Left renal cortex interstitium (tissue), 4 donors: ENCODE data around the gene RNF19B. TPM values are rescaled to one million over a fixed set of nuclear protein-coding genes. Genes with fewer than 3 reads are reported as not detected.
"Not testable (repeated sequence)": the region's sequence is repeated elsewhere in the genome, so short reads cannot be mapped to it uniquely, and the experiment has no call there.

Experiments
- DNase-seq, 4 donors: peaks; one replicate each; pipeline ENCODE4 v3.0.0-alpha.2; 2013; ENCODE audit warnings: low read depth in 4 of 4, low spot score in 2 of 4, missing footprints in 1 of 4
- polyA plus RNA-seq, 4 donors: library from polyadenylated mRNA; unstranded; fragments of 120-200 nt; gene quantifications; one replicate each; pipeline ENCODE4 v1.2.1, GENCODE V29; 2013; ENCODE audit not compliant: insufficient read length in 4 of 4

RNF19B gene
- polyA plus RNA-seq, 4 donors: 16.6 to 19.0 (median 17.9) TPM

GRCh38 chr1:32934535-32934934, 30.1 kb downstream of the RNF19B start:
- no peak for DNase-seq

GRCh38 chr1:32933742-32934322, 30.8 kb downstream of the RNF19B start:
- DNase-seq: no peak

- DNase-seq: no peak
Observed at GRCh38 chr1:32931760-32932159, 32.8 kb downstream of the RNF19B start.

GRCh38 chr1:32929366-32929765, 35.2 kb downstream of the RNF19B start:
- DNase-seq: no peak

- DNase-seq: no peak
Observed at GRCh38 chr1:32928715-32929114, 35.9 kb downstream of the RNF19B start.

- no peak for DNase-seq
Observed at GRCh38 chr1:32928285-32928684, 36.3 kb downstream of the RNF19B start.

- DNase-seq: no peak
Observed at GRCh38 chr1:32927441-32927840, 37.2 kb downstream of the RNF19B start.

- no peak for DNase-seq
Observed at GRCh38 chr1:32926562-32926961, 38.0 kb downstream of the RNF19B start.

GRCh38 chr1:32925403-32926162, 39.0 kb downstream of the RNF19B start:
- DNase-seq: no peak

GRCh38 chr1:32924881-32925344, 39.7 kb downstream of the RNF19B start:
- no peak for DNase-seq

- no peak for DNase-seq
Observed at GRCh38 chr1:32920833-32921232, 43.8 kb downstream of the RNF19B start.

- no peak for DNase-seq
Observed at GRCh38 chr1:32919811-32920733, 44.5 kb downstream of the RNF19B start.

- no peak for DNase-seq
Observed at GRCh38 chr1:32918179-32918578, 46.4 kb downstream of the RNF19B start.

- DNase-seq: no peak
Observed at GRCh38 chr1:32917521-32917920, 47.1 kb downstream of the RNF19B start.

GRCh38 chr1:32915766-32916706, 48.6 kb downstream of the RNF19B start:
- no peak for DNase-seq

- DNase-seq: no peak
Observed at GRCh38 chr1:32910319-32910718, 54.3 kb downstream of the RNF19B start.

GRCh38 chr1:32907435-32907834, 57.2 kb downstream of the RNF19B start:
- DNase-seq: no peak

GRCh38 chr1:32906654-32907053, 58.0 kb downstream of the RNF19B start:
- no peak for DNase-seq

- not testable (repeated sequence) for DNase-seq
Observed at GRCh38 chr1:32905588-32905987, 59.0 kb downstream of the RNF19B start.

- no peak for DNase-seq
Observed at GRCh38 chr1:32904797-32905196, 59.8 kb downstream of the RNF19B start.
